ENCODE measurements around the gene ZNF391. TPM values are rescaled to one million over a fixed set of nuclear protein-coding genes. Genes with fewer than 3 reads are reported as not detected.
"Not testable (repeated sequence)": the region's sequence is repeated elsewhere in the genome, so short reads cannot be mapped to it uniquely, and the experiment has no call there.

Gene ZNF391
- total RNA-seq, 2 donors from 2014 or later = 0.96 to 1.9 TPM

DNA sequence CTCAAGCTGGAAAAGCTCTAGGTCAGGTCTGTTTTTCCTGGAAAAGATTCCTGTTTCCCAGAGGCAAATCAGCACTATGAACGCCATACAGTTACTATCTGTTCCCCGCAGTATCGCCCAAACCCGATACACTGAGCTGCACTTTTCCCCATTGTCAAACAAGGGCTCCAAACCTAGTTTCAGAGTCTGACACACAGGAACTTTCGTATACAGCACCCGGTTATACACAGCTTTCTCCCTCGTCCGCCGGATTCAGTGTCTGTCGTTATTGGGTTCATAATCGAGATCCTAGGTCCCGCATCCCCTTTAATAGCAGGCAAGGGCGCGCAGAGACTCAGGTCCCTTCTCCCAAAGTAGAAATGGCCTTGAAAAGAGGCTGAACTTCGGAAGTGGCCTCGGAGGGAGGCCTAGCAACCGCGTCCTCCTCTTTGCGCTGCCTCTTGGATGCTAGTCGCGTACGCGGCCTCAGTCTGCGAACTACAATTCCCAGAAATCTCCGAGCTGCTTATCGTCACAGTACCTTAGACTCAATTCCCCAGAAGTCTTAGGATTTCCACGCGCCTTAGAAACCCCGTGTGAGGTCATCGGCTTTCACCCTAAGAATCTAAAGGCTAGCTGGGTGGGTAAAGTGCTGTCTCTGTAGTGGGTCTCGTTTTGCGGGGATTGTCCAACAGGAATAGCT is 34.2 kb downstream of the ZNF391 start:
- intact Hi-C loops (cut with DNase I) = no loop called here
- H3K36me3 ChIP-seq = no peaks in the 10 kb centered on the region
- H3K9ac ChIP-seq (ENCODE audit: low read depth in 2 of 2, low read length in 2 of 2) = no peak overlapping the region
- no peak for DNase-seq
- H3K27ac ChIP-seq = no peak overlapping the region
- no peaks in the 10 kb centered on the region for H3K27me3 ChIP-seq
- no peak overlapping the region for H3K4me3 ChIP-seq
- no peaks in the 10 kb centered on the region for H3K9me3 ChIP-seq
- TF ChIP-seq, protein P1, sequence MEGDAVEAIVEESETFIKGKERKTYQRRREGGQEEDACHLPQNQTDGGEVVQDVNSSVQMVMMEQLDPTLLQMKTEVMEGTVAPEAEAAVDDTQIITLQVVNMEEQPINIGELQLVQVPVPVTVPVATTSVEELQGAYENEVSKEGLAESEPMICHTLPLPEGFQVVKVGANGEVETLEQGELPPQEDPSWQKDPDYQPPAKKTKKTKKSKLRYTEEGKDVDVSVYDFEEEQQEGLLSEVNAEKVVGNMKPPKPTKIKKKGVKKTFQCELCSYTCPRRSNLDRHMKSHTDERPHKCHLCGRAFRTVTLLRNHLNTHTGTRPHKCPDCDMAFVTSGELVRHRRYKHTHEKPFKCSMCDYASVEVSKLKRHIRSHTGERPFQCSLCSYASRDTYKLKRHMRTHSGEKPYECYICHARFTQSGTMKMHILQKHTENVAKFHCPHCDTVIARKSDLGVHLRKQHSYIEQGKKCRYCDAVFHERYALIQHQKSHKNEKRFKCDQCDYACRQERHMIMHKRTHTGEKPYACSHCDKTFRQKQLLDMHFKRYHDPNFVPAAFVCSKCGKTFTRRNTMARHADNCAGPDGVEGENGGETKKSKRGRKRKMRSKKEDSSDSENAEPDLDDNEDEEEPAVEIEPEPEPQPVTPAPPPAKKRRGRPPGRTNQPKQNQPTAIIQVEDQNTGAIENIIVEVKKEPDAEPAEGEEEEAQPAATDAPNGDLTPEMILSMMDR (IDR thresholded peaks at IDR 0.05) = no peak
- no peaks in the 10 kb centered on the region for H3K4me1 ChIP-seq

DNA sequence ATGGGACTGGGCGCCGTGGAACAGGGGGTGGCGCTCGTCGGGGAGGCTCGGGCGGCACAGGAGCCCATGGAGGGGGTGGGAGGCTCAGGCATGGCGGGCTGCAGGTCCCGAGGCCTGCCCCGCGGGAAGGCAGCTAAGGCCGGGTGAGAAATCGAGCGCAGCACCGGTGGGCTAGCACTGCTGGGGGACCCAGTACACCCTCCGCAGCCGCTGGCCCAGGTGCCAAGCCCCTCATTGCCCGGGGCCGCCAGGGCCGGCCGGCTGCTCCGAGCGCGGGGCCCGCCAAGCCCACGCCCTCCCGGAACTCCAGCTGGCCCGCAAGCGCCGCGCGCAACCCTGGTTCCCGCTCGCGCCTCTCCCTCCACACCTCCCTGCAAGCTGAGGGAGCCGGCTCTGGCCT is 36.3 kb downstream of the ZNF391 start:
- DNase-seq; H3K9me3 ChIP-seq; H3K9ac ChIP-seq (ENCODE audit: low read depth in 2 of 2, low read length in 2 of 2); H3K4me1 ChIP-seq; intact Hi-C loops (cut with DNase I); H3K27me3 ChIP-seq; H3K36me3 ChIP-seq; H3K4me3 ChIP-seq; H3K27ac ChIP-seq: not testable (repeated sequence)

DNA sequence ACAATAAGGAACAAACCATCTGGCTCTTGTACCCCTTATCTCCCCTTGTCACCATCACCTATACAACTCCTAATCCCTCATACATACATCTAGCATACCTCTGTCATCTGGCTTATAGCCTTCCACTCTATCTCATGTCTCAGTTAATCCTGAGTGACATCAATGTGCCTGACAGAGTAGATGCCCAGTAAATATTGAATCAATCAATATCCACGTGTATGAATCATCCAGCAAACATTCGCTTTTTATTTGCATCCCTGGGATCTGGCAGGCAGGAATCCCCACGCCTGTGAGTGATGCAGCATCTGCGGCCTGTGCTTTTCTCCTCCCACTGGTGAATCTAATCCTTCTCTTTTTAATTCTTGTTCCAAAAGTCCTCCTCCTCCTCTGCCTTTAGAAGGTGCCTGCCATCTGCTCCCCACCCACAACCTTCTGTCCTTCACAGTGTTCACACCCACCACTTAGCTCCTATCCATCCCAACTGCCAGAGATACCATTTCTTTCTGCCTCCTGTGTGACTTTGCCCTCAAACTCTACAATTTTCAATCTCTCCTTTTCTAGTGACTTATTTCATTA is 37.6 kb downstream of the ZNF391 start:
- DNase-seq = no peak
- Histone ChIP-seq H3K27ac (no peak overlapping the region), H3K36me3 (no peaks in the 10 kb centered on the region), H3K9ac (ENCODE audit: low read depth in 2 of 2, low read length in 2 of 2) (no peak overlapping the region), H3K4me1 (no peaks in the 10 kb centered on the region), H3K27me3 (no peaks in the 10 kb centered on the region), H3K4me3 (no peak overlapping the region), H3K9me3 (no peaks in the 10 kb centered on the region)
- intact Hi-C loops (cut with DNase I) = no loop called here
- TF ChIP-seq, protein P1 (IDR thresholded peaks at IDR 0.05) = no peak

DNA sequence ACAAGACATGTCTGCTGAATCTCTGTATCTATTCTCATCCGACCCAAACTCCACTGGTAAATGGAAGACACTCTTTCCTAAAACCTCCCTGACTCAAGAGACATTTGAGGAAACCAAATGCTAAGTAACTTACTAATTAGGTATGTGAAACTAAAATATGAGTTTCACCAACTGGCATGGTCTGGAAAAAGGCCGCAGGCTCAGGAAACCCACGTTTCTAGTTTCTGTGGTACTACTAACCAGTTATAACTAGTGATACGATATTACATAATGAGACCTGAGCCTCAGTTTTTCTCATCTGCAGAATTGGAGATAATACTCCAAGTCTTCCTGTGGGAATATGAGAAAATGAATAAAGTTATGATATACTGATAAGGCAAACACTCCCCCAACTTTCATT is 39.9 kb downstream of the ZNF391 start:
- Histone ChIP-seq H3K36me3 (no peaks in the 10 kb centered on the region), H3K4me3 (no peak overlapping the region), H3K27me3 (no peaks in the 10 kb centered on the region), H3K4me1 (no peaks in the 10 kb centered on the region), H3K9ac (ENCODE audit: low read depth in 2 of 2, low read length in 2 of 2) (no peak overlapping the region), H3K9me3 (no peaks in the 10 kb centered on the region), H3K27ac (no peak overlapping the region)
- DNase-seq = no peak
- intact Hi-C loops (cut with DNase I) = no loop called here
- TF ChIP-seq, protein P1 (IDR thresholded peaks at IDR 0.05) = no peak

DNA sequence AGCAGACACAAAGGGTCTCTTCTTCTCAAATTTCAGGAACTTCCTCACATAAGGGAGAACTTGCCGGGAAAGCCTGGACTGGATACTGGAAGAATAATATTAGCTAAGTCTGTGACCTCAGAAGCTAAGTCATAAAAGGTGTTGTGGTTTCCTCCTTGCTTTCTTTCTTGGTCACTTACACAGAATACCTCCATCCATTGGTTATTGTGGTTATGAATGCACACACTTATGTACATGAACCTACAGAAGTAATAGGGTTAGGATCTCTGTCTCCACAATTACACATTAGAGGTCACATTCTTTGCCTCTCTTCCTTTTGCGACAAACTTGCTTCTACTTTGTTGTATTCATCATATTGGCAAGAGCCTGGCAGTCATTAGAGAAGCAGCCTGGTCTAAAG is 40.4 kb downstream of the ZNF391 start:
- Histone ChIP-seq H3K4me1 (no peaks in the 10 kb centered on the region), H3K27ac (no peak overlapping the region), H3K9me3 (no peaks in the 10 kb centered on the region), H3K27me3 (no peaks in the 10 kb centered on the region), H3K36me3 (no peaks in the 10 kb centered on the region), H3K9ac (ENCODE audit: low read depth in 2 of 2, low read length in 2 of 2) (no peak overlapping the region), H3K4me3 (no peak overlapping the region)
- TF ChIP-seq, protein P1 (IDR thresholded peaks at IDR 0.05) = no peak
- intact Hi-C loops (cut with DNase I) = no loop called here
- DNase-seq = no peak

DNA sequence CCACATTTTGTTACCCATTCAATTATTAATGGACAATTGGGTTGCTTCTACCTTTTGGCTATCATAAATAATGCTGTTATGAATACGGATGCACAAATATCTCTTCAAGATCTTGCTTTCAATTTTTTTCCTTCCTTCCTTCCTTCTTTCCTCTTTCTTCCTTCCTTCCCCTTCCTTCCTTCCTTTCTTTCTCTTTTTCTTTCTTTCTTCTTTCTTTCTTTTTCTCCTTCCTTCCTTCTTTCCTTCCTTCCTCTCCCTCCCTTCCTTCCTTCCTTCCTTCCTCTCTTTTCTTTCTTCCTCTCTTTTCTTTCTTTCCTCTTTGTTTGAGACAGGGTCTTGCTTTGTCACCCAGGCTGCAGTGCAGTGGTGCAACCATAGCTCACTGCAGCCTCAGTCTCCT is 45.2 kb downstream of the ZNF391 start:
- no peak overlapping the region for H3K9ac ChIP-seq (ENCODE audit: low read depth in 2 of 2, low read length in 2 of 2)
- no peak overlapping the region for H3K4me3 ChIP-seq
- no peak overlapping the region for H3K27ac ChIP-seq
- DNase-seq = no peak
- H3K9me3 ChIP-seq = no peaks in the 10 kb centered on the region
- no peaks in the 10 kb centered on the region for H3K4me1 ChIP-seq
- TF ChIP-seq, protein P1 (IDR thresholded peaks at IDR 0.05) = no peak
- H3K36me3 ChIP-seq = no peaks in the 10 kb centered on the region
- intact Hi-C loops (cut with DNase I) = no loop called here
- no peaks in the 10 kb centered on the region for H3K27me3 ChIP-seq
